ENCODE results near the gene TUT7. TPM values are rescaled to one million over a fixed set of nuclear protein-coding genes. Genes with fewer than 3 reads are reported as not detected.
A peak's percentile ranks its signal among the peaks of the same experiment; 100 is the strongest.

TUT7 gene
- total and polyA plus RNA-seq, 2 of the 4 experiments (the other 2 are of a cell fraction): 13.3 to 33.3 TPM

DNA sequence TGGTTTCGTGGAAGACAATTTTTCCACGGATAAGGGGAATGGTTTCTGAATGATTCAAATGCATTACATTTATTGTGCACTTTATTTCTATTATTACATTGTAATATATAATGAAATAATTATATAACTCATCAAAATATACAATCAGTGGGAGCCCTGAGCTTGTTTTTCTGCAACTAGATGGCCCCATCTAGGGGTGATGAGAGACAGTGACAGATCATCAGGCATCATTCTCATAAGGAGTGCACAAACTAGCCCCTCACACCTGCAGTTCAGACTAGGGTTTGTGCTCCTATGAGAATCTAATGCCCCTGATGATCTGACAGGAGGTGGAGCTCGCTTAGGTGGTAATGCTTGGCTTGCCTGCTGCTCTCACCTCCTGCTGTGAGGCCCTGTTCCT, 78.2 kb downstream of the TUT7 start:
- Histone ChIP-seq H3K79me1 (ENCODE audit: low read depth in 1 of 2, low read length in 2 of 2) (peaks cover 32 to 60% of the 10 kb centered on the region in 2 experiments), H2BK20ac (ENCODE audit: low read depth, low read length) (no peak overlapping the region), H3K9ac (ENCODE audit: low read depth, low read length) (no peak overlapping the region), H3K23ac (ENCODE audit: low read depth, low read length) (no peak overlapping the region), H3K9me3 (ENCODE audit: control insufficient read depth, insufficient read depth, low read length) (no peaks in the 10 kb centered on the region), H3K9me1 (ENCODE audit: insufficient read depth, low read length) (peaks cover 10% of the 10 kb centered on the region), H3K14ac (replicated peaks; ENCODE audit: low read depth, low read length) (no peak overlapping the region), H3K4me1 (ENCODE audit: control insufficient read depth, insufficient read depth, low read length) (peaks cover 6% of the 10 kb centered on the region), H2BK5ac (ENCODE audit: low read depth, low read length, poor library complexity, severe bottlenecking) (no peak overlapping the region), H3K4me2 (ENCODE audit: low read depth, low read length) (no peak overlapping the region), H3K27ac (ENCODE audit: insufficient read depth, low read length) (no peak overlapping the region), H3K4ac (ENCODE audit: low read depth, low read length) (no peak overlapping the region), H2AK9ac (replicated peaks; ENCODE audit: low read depth, low read length, poor library complexity) (no peak overlapping the region), H4K20me1 (ENCODE audit: insufficient read depth, low read length) (peaks cover 14% of the 10 kb centered on the region; the same call in 1 of the 2 replicates), H2AFZ (replicated peaks; ENCODE audit: low read length, poor library complexity) (no peak overlapping the region), H3K18ac (ENCODE audit: low read depth, low read length) (no peak overlapping the region), H4K5ac (ENCODE audit: low read depth, low read length) (no peak overlapping the region), H3K4me3 (ENCODE audit: insufficient read depth, low read depth, low read length) (no peak overlapping the region), H3K56ac (ENCODE audit: extremely low read depth, insufficient read depth, low read length) (no peak overlapping the region), H2BK120ac (ENCODE audit: low read depth, low read length) (no peak overlapping the region), H4K8ac (ENCODE audit: low read depth in 2 of 2, low read length in 2 of 2) (no peak overlapping the region), H2AK5ac (ENCODE audit: low read depth, low read length) (no peak overlapping the region), H2BK15ac (ENCODE audit: low read depth, low read length) (no peak overlapping the region), H4K91ac (ENCODE audit: insufficient read depth, low read depth, low read length) (no peak overlapping the region), H3K27me3 (ENCODE audit: control insufficient read depth, insufficient read depth, low read length) (no peaks in the 10 kb centered on the region), H3K36me3 (ENCODE audit: control insufficient read depth, insufficient read depth, low read length) (peaks cover 15% of the 10 kb centered on the region)
- no peak for DNase-seq
- intact Hi-C loops (cut with micrococcal nuclease) (loop anchor here (5.0 to 10.0 kb wide), 2 partner anchors 74 to 231 kb away; no protein-coding TSS in a partner anchor), in situ Hi-C loops (cut with MboI; ENCODE audit: low sequenced_read_pairs) (no loop called here), dilution Hi-C loops (cut with HindIII; ENCODE audit: low sequenced_read_pairs, unreplicated experiment) (no loop called here)
- no TSS peak for BruUV-seq (replicated peaks)
- ATAC-seq (ENCODE audit: low read depth): peak; percentile 48
- TF ChIP-seq SMC3 (IDR thresholded peaks at IDR 0.05; ENCODE audit: low read depth, low read length) (no peak), CHD1 (IDR thresholded peaks at IDR 0.05; ENCODE audit: low read depth, low read length) (no peak), BHLHE40 (IDR thresholded peaks at IDR 0.05; ENCODE audit: low read depth, low read length) (no peak), RAD21 (IDR thresholded peaks at IDR 0.05; ENCODE audit: low read length) (peak; percentile 21; the same call in 1 of the 2 replicates), POLR2A (IDR thresholded peaks at IDR 0.05; ENCODE audit: low read depth, low read length) (no peak), CEBPB (IDR thresholded peaks at IDR 0.05; ENCODE audit: low read depth, low read length) (no peak)
- TF ChIP-seq, protein P1, sequence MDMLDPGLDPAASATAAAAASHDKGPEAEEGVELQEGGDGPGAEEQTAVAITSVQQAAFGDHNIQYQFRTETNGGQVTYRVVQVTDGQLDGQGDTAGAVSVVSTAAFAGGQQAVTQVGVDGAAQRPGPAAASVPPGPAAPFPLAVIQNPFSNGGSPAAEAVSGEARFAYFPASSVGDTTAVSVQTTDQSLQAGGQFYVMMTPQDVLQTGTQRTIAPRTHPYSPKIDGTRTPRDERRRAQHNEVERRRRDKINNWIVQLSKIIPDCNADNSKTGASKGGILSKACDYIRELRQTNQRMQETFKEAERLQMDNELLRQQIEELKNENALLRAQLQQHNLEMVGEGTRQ (IDR thresholded peaks at IDR 0.05; ENCODE audit: low read depth, low read length): no peak
- WGBS, 2 experiments (ENCODE audit: extremely low coverage in 2 of 2, insufficient read length in 1 of 2): no CpG with 5 or more reads among the region's 3 CpGs
- ChIA-PET CTCF (interaction anchor here (0.6 to 1.1 kb wide), 3 partner anchors 9 to 74 kb away, joined by 3 to 4 read pairs (median 4); no protein-coding TSS in a partner anchor), POLR2A (ENCODE audit: unreplicated experiment) (no interaction called here)
